AG09319 (cell line): ENCODE results near the gene PALLD.

ENCODE experiments used
- DNase-seq: peaks from one replicate; pipeline ENCODE4 v3.0.0-alpha.2; 2010; ENCODE audit warnings: low read depth; ENCODE audit errors: extremely low read depth
- TF ChIP-seq, protein P1 (sequence below): IDR thresholded peaks from 2 replicates; pipeline ENCODE4 v1.5.1; 2011; ENCODE audit warnings: low read depth, mild to moderate bottlenecking, inconsistent platforms, low read length, moderate library complexity

The PALLD gene

DNA sequence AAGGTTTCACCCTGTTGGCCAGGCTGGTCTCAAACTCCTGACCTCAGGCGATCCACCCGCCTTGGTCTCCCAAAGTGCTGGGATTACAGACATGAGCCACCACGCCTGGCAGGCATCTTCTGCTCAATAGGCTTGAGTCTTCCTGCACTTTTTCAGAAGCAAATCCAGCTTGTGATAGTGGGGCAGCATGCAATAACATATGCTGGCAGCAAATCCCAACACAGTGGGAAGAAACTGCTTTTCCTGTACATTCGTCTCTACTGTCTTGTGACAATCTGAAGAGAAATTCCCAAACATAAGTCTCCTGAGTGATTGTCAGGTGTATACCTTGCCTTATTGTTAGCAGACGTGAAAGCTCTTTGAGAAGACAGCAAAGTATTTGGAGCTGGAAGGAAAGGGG is 145.7 kb downstream of the PALLD start:
- DNase-seq, result no peak
- TF ChIP-seq, protein P1, sequence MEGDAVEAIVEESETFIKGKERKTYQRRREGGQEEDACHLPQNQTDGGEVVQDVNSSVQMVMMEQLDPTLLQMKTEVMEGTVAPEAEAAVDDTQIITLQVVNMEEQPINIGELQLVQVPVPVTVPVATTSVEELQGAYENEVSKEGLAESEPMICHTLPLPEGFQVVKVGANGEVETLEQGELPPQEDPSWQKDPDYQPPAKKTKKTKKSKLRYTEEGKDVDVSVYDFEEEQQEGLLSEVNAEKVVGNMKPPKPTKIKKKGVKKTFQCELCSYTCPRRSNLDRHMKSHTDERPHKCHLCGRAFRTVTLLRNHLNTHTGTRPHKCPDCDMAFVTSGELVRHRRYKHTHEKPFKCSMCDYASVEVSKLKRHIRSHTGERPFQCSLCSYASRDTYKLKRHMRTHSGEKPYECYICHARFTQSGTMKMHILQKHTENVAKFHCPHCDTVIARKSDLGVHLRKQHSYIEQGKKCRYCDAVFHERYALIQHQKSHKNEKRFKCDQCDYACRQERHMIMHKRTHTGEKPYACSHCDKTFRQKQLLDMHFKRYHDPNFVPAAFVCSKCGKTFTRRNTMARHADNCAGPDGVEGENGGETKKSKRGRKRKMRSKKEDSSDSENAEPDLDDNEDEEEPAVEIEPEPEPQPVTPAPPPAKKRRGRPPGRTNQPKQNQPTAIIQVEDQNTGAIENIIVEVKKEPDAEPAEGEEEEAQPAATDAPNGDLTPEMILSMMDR, result no peak

DNA sequence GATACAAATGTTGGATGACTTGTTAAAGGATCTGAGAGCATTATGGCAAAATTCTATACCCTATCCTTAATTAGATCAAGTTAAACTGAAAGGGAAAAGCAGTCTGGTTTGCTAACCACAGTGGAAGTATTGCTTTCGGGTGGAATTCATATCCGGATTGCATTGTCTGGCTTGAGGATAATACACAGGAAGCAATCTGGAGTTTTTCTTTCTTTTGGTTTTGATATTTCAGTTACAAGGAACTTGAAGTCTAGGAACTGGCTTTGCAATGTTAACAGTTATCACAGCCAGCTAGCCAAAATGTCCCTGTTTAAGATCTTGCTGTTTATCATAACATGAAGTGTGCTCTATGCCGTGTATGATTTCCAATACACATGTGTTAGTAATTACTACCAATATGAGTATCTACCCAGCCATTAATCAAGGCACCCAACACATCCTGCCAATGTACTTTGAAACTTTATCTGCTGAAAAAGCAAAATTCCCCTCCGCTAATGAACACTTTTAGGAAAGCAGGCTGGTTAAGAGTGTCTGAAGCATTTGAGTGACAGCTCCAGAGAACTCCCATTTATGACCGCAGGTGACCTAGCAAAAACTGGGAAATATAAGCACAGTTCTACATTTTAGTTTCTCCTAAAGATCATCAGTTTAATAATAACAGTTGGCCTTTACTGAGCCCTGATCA is 146.4 kb downstream of the PALLD start:
- TF ChIP-seq, protein P1, result no peak
- DNase-seq, result no peak

DNA sequence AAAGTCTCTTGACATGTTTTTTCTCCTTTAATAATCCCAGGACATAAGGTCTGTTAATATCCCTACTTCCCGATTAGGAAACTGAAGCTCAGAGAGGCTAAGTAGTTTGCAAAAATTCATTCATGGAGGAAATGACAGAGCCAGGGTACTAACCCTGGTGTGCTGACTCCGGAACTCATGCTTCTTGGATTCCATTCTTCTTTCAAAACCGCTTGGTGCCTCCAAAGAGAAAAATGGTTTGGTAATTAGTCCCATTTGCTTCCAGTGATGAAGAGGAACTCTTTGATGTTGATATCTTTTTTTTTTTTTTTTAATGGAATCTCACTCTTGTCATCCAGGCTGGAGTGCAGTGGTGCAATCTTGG is 146.9 kb downstream of the PALLD start:
- TF ChIP-seq, protein P1, result no peak
- no peak for DNase-seq

DNA sequence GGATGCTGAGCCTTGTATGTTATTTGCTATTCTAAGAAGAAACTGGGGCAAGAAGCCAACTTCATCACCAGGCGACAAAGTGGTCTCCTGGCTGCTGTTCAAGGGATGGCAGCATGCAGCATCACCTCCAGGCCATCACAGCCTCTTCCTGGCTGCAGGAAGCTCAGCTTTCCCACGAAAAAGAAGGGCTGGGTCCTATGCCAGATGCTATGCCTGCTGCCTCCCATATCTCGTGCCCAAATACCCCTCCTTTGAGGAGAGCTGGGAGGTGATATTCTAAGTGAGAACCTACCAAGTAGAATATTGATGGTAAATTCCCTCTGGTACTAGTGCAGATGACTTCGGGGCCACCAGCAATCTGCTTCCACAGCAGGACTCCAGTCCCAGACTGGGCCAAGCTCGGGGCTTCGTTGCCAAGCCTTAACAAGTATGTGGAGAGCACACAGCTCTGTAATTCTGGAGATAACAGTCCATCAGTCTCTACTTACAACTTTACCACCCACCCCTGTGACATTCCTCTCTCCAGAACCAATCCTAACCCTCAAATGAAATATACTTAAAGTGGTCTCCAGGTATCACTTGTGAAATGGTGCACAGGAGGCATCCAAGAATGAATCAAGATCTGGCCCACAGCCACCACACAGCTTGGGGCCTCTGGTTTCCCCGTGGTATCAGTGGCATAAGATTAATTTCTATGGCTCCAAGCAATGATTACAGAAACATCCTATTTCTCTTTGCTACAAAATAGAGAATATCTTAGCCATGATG is 149.3 kb downstream of the PALLD start:
- TF ChIP-seq, protein P1, result no peak
- DNase-seq, result no peak

DNA sequence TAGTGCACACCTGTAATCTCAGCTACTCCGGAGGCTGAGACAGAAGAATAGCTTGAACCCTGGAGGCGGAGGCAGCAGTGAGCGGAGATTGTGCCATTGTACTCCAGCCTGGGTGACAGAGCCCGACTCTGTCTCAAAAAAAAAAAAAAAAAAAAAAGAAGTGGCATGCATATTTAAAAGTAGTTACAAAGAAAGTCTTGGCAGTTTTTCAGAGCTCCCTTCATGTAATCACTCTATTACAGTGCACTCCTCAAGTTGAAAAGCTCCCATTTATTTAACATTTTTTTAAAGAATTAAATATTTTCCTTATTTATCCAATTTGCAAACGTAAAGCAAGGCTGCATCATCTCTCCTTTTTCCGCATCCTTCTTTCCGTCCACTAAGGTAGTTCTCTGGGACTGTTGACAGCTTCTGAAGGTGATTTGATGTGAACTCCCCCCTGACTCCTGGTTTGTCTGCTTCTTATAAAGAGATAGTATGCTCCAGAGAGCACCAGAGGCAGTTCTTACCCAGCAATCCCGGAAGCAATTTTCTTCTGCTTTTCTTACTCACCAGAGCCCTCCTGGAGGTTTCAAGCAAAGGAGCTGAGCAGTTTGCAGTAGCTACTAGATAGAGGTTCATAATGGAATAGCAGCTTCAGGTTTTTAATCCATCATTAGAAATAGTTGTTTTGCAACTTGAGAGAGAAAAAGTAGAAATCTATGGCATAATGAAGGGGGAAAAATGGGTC is 151.0 kb downstream of the PALLD start:
- DNase-seq, result no peak
- TF ChIP-seq, protein P1, result no peak

DNA sequence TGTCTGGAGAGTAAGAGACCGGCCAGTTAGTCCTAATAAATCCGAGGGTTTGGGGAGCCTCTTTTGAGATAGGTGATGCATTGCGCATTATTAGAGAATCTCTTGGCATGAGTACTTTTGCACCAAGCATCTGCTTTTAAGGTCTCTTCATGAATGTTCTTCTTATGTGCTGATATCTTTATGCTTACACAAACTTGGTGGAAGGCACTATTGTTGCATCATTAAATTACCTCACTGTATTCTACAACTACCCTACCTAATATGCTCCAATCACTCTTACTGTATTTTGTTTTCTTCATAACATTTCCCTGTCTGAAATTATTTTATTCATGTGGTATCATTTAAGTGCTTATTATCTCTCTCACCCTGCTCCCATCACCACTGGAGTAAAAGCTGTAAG is 151.6 kb downstream of the PALLD start:
- TF ChIP-seq, protein P1, result no peak
- DNase-seq, result no peak

DNA sequence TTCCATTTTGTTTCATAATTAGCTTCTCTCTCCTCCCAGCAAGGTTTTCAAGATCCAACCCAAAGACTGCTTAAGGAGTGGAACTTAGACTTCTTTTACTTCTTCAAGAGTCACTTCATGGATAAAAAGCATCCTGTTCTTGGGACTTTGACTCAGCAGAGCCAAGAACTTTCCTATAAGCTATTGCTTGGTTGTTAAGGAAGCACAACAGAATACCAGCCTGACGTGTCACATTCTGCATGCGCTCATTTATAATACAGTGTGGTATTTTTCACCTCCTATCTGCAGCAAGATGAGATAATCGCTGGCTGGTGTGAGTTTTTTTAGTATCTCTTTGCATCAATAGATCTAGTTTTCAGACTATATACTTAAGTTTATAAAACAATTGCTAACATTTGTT is 152.1 kb downstream of the PALLD start:
- TF ChIP-seq, protein P1, result no peak
- no peak for DNase-seq
